SK-N-SH (cell line): ENCODE measurements around the gene MID1. TPM values are rescaled to one million over a fixed set of nuclear protein-coding genes. Genes with fewer than 3 reads are reported as not detected.

ENCODE experiments used
- CTCF ChIA-PET: fragments of 300-600, 350-600 bp; formaldehyde crosslinking; extraction: SDS; loops from one replicate; lab custom pipeline; 2021; lab: Yijun Ruan, JAX
- POLR2A ChIA-PET: fragments of 350-600 bp; sonication (Branson Sonifier 250); formaldehyde crosslinking; extraction: SDS; loops from one replicate; lab custom pipeline; 2020; ENCODE audit warnings: antibody characterized with exemption, inconsistent platforms; lab: Yijun Ruan, JAX
- DNase-seq: peaks from one replicate; pipeline ENCODE4 v3.0.0; 2012
- H2AFZ ChIP-seq: fragments of 200-600 bp; sonication (generic); 2 replicates; pipeline ENCODE4 v1.8.1; 2016; ENCODE audit warnings: antibody characterized with exemption, mild to moderate bottlenecking, low read depth
- H3F3A ChIP-seq: fragments of 200-600 bp; sonication (generic); replicated peaks from 2 replicates; pipeline ENCODE3; 2016; ENCODE audit warnings: antibody characterized with exemption, mild to moderate bottlenecking; ENCODE audit not compliant: insufficient read depth
- H3K27ac ChIP-seq, 2 experiments: fragments of 200-500 bp in 1 of 2; fragments of 200-600 bp in 1 of 2; sonication (Bioruptor generic) in 1 of 2; sonication (generic), shearing (Covaris generic) in 1 of 2; 2 replicates each; pipeline versions ENCODE4 v1.5.1 to v1.6.1; 2014 to 2016; ENCODE audit warnings: low read depth in 2 of 2, inconsistent platforms in 1 of 2, low read length in 1 of 2, mild to moderate bottlenecking in 1 of 2, mixed read lengths in 1 of 2
- H3K27me3 ChIP-seq: fragments of 200-600 bp; sonication (generic), shearing (Covaris generic); 2 replicates; pipeline ENCODE4 v1.6.1; 2016; ENCODE audit warnings: mixed run types; ENCODE audit not compliant: insufficient read depth
- H3K36me3 ChIP-seq, 2 experiments: fragments of 200-500 bp in 1 of 2; fragments of 200-600 bp in 1 of 2; sonication (Bioruptor generic) in 1 of 2; sonication (generic) in 1 of 2; replicated peaks in 1 of 2; 2 replicates each; pipeline versions ENCODE3 to v1.5.1; 2014 to 2016; ENCODE audit warnings: low read length in 1 of 2, mild to moderate bottlenecking in 1 of 2; ENCODE audit not compliant: insufficient read depth in 2 of 2, control insufficient read depth in 1 of 2
- H3K4me1 ChIP-seq, 2 experiments: fragments of 200-500 bp in 1 of 2; fragments of 200-600 bp in 1 of 2; sonication (Bioruptor generic) in 1 of 2; sonication (generic), shearing (Covaris generic) in 1 of 2; 2 replicates each; pipeline versions ENCODE4 v1.5.1 to v1.6.1; 2014 to 2016; ENCODE audit warnings: low read depth in 1 of 2, low read length in 1 of 2, mixed run types in 1 of 2; ENCODE audit not compliant: insufficient read depth in 2 of 2, control insufficient read depth in 1 of 2
- H3K4me2 ChIP-seq: fragments of 200-600 bp; sonication (generic), shearing (Covaris generic); 2 replicates; pipeline ENCODE4 v1.6.1; 2017; ENCODE audit warnings: mixed run types
- H3K4me3 ChIP-seq, 2 experiments: fragments of 200-500 bp in 1 of 2; fragments of 200-600 bp in 1 of 2; sonication (Bioruptor generic) in 1 of 2; sonication (generic), shearing (Covaris generic) in 1 of 2; 2 replicates each; pipeline versions ENCODE4 v1.5.1 to v1.8.1; 2014 to 2016; ENCODE audit warnings: low read depth in 2 of 2, inconsistent platforms in 1 of 2, low read length in 1 of 2, mild to moderate bottlenecking in 1 of 2, mixed read lengths in 1 of 2, moderate library complexity in 1 of 2
- H3K79me2 ChIP-seq: fragments of 200-600 bp; sonication (generic); 2 replicates; pipeline ENCODE4 v1.8.1; 2017; ENCODE audit warnings: mild to moderate bottlenecking; ENCODE audit not compliant: insufficient read depth
- H3K9ac ChIP-seq: fragments of 200-600 bp; sonication (generic); 2 replicates; pipeline ENCODE4 v1.6.1; 2017; ENCODE audit warnings: mixed run types
- H3K9me2 ChIP-seq: fragments of 200-600 bp; sonication (generic); 2 replicates; pipeline ENCODE4 v1.6.1; 2017; ENCODE audit warnings: mixed run types
- H3K9me3 ChIP-seq: fragments of 200-600 bp; sonication (generic); 2 replicates; pipeline ENCODE4 v1.6.1; 2017; ENCODE audit warnings: mixed run types, mild to moderate bottlenecking, moderate library complexity
- H4K20me1 ChIP-seq: fragments of 200-600 bp; sonication (generic); 2 replicates; pipeline ENCODE4 v1.6.1; 2017; ENCODE audit warnings: mild to moderate bottlenecking, mixed run types; ENCODE audit not compliant: insufficient read depth
- FOSL2 ChIP-seq: IDR thresholded peaks from 2 replicates; pipeline ENCODE4 v1.4.0; 2012; ENCODE audit warnings: low read depth, mild to moderate bottlenecking, moderate library complexity, borderline replicate concordance
- FOXM1 ChIP-seq: IDR thresholded peaks from 2 replicates; pipeline ENCODE4 v1.4.0; 2012; ENCODE audit warnings: low read depth, mild to moderate bottlenecking
- POLR2AphosphoS5 ChIP-seq: IDR thresholded peaks from 2 replicates; pipeline ENCODE4 v1.6.1; 2012; ENCODE audit warnings: low read depth, low read length
- SIN3A ChIP-seq: IDR thresholded peaks from 2 replicates; pipeline ENCODE4 v1.6.1; 2012; ENCODE audit warnings: low read depth, mild to moderate bottlenecking, low read length, moderate library complexity, borderline replicate concordance
- SMC3 ChIP-seq: IDR thresholded peaks from 2 replicates; pipeline ENCODE4 v1.6.1; 2012; ENCODE audit warnings: low read depth, low read length, improper control_type of control experiment
- TAF1 ChIP-seq: IDR thresholded peaks from 2 replicates; pipeline ENCODE4 v1.6.1; 2012; ENCODE audit warnings: low read depth, mild to moderate bottlenecking, low read length, moderate library complexity, borderline replicate concordance
- TEAD4 ChIP-seq: IDR thresholded peaks from 2 replicates; pipeline ENCODE4 v1.4.0; 2012; ENCODE audit warnings: mild to moderate bottlenecking, borderline replicate concordance; ENCODE audit not compliant: insufficient read depth
- YY1 ChIP-seq: IDR thresholded peaks from 2 replicates; pipeline ENCODE4 v1.4.0; 2012; ENCODE audit warnings: low read depth, mild to moderate bottlenecking
- WGBS: methylation state at CpG from one replicate; pipeline ENCODE4 v1.1.6; 2017; ENCODE audit warnings: low lambda C conversion rate; 5-methylcytosine and 5-hydroxymethylcytosine counted together
- polyA plus RNA-seq, 3 experiments: library from polyadenylated mRNA; depleted of rRNA; stranded (reverse); fragments of >200 nt; gene quantifications; 2 replicates each; pipeline ENCODE4 v1.2.3, GENCODE V29; 2012
- TF ChIP-seq, protein P1 (sequence below): fragments of 150-350 bp; IDR thresholded peaks from 2 replicates; pipeline ENCODE4 v1.6.1; 2016; ENCODE audit warnings: mild to moderate bottlenecking, low read depth, low read length
- TF ChIP-seq, protein P2 (sequence below): IDR thresholded peaks from 2 replicates; pipeline ENCODE4 v1.4.0; 2012; ENCODE audit warnings: low read depth
- TF ChIP-seq, protein P3 (sequence below): IDR thresholded peaks from 2 replicates; pipeline ENCODE4 v1.6.1; 2012; ENCODE audit warnings: mild to moderate bottlenecking, low read depth, low read length, moderate library complexity
- TF ChIP-seq, protein P4 (sequence below): IDR thresholded peaks from 2 replicates; pipeline ENCODE4; 2012
- TF ChIP-seq, protein P5 (sequence below): IDR thresholded peaks from 2 replicates; pipeline ENCODE4 v1.4.0; 2012; ENCODE audit warnings: low read depth, borderline replicate concordance
- TF ChIP-seq, protein P6 (sequence below): IDR thresholded peaks from 2 replicates; pipeline ENCODE4 v1.4.0; 2012; ENCODE audit warnings: low read depth, borderline replicate concordance

The MID1 gene
- polyA plus RNA-seq, 1 of the 3 experiments (the other 2 are of a cell fraction) = 10.4 TPM

DNA sequence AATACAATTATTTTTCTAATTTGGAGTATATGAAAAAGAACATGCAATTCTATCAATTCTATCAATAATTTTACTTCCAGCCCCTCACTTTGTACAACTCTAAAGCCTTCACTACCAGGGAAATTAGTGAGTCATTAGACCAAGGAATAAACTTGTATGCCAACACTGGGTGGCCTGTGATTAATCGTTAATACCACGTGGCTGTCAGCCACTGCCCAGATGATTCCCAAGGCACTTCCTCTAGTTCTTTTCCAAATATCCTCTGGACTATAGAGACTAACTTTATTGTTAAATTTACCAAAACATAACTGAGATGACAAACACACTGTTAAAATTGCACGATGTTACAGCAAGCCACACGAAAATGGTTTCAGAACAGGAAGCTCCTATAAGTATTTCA lies 45.7 kb downstream of the MID1 start:
- ChIA-PET CTCF (no interaction called here), POLR2A (no interaction called here)
- no peak overlapping the region for H3K4me2 ChIP-seq
- DNase-seq = no peak
- H3K4me1 ChIP-seq = peaks cover 0 to 4% of the 10 kb centered on the region in 2 experiments; a peak in 2 of 4 replicates
- H4K20me1 ChIP-seq = no peaks in the 10 kb centered on the region
- H3K9me2 ChIP-seq = no peaks in the 10 kb centered on the region
- H3K9me3 ChIP-seq = no peaks in the 10 kb centered on the region
- no peak overlapping the region for H3K4me3 ChIP-seq
- H3K27me3 ChIP-seq = no peaks in the 10 kb centered on the region
- H3K36me3 ChIP-seq = no peaks in the 10 kb centered on the region
- 39% methylated on average over 4 of the region's 4 CpGs for WGBS
- H3F3A ChIP-seq = no peaks in the 10 kb centered on the region
- H3K27ac ChIP-seq = no peak overlapping the region
- no peak overlapping the region for H3K9ac ChIP-seq
- H2AFZ ChIP-seq = no peak overlapping the region
- TF ChIP-seq YY1 (no peak), SIN3A (no peak), POLR2AphosphoS5 (no peak), TAF1 (no peak), FOXM1 (no peak), SMC3 (no peak), TEAD4 (no peak), FOSL2 (no peak)
- TF ChIP-seq, protein P1, sequence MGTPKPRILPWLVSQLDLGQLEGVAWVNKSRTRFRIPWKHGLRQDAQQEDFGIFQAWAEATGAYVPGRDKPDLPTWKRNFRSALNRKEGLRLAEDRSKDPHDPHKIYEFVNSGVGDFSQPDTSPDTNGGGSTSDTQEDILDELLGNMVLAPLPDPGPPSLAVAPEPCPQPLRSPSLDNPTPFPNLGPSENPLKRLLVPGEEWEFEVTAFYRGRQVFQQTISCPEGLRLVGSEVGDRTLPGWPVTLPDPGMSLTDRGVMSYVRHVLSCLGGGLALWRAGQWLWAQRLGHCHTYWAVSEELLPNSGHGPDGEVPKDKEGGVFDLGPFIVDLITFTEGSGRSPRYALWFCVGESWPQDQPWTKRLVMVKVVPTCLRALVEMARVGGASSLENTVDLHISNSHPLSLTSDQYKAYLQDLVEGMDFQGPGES = no peak
- TF ChIP-seq, protein P2, sequence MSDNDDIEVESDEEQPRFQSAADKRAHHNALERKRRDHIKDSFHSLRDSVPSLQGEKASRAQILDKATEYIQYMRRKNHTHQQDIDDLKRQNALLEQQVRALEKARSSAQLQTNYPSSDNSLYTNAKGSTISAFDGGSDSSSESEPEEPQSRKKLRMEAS = no peak
- TF ChIP-seq, protein P3, sequence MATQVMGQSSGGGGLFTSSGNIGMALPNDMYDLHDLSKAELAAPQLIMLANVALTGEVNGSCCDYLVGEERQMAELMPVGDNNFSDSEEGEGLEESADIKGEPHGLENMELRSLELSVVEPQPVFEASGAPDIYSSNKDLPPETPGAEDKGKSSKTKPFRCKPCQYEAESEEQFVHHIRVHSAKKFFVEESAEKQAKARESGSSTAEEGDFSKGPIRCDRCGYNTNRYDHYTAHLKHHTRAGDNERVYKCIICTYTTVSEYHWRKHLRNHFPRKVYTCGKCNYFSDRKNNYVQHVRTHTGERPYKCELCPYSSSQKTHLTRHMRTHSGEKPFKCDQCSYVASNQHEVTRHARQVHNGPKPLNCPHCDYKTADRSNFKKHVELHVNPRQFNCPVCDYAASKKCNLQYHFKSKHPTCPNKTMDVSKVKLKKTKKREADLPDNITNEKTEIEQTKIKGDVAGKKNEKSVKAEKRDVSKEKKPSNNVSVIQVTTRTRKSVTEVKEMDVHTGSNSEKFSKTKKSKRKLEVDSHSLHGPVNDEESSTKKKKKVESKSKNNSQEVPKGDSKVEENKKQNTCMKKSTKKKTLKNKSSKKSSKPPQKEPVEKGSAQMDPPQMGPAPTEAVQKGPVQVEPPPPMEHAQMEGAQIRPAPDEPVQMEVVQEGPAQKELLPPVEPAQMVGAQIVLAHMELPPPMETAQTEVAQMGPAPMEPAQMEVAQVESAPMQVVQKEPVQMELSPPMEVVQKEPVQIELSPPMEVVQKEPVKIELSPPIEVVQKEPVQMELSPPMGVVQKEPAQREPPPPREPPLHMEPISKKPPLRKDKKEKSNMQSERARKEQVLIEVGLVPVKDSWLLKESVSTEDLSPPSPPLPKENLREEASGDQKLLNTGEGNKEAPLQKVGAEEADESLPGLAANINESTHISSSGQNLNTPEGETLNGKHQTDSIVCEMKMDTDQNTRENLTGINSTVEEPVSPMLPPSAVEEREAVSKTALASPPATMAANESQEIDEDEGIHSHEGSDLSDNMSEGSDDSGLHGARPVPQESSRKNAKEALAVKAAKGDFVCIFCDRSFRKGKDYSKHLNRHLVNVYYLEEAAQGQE = no peak
- TF ChIP-seq, protein P4, sequence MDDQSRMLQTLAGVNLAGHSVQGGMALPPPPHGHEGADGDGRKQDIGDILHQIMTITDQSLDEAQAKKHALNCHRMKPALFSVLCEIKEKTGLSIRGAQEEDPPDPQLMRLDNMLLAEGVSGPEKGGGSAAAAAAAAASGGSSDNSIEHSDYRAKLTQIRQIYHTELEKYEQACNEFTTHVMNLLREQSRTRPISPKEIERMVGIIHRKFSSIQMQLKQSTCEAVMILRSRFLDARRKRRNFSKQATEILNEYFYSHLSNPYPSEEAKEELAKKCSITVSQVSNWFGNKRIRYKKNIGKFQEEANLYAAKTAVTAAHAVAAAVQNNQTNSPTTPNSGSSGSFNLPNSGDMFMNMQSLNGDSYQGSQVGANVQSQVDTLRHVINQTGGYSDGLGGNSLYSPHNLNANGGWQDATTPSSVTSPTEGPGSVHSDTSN = no peak
- TF ChIP-seq, protein P5, sequence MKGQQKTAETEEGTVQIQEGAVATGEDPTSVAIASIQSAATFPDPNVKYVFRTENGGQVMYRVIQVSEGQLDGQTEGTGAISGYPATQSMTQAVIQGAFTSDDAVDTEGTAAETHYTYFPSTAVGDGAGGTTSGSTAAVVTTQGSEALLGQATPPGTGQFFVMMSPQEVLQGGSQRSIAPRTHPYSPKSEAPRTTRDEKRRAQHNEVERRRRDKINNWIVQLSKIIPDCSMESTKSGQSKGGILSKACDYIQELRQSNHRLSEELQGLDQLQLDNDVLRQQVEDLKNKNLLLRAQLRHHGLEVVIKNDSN = no peak
- TF ChIP-seq, protein P6, sequence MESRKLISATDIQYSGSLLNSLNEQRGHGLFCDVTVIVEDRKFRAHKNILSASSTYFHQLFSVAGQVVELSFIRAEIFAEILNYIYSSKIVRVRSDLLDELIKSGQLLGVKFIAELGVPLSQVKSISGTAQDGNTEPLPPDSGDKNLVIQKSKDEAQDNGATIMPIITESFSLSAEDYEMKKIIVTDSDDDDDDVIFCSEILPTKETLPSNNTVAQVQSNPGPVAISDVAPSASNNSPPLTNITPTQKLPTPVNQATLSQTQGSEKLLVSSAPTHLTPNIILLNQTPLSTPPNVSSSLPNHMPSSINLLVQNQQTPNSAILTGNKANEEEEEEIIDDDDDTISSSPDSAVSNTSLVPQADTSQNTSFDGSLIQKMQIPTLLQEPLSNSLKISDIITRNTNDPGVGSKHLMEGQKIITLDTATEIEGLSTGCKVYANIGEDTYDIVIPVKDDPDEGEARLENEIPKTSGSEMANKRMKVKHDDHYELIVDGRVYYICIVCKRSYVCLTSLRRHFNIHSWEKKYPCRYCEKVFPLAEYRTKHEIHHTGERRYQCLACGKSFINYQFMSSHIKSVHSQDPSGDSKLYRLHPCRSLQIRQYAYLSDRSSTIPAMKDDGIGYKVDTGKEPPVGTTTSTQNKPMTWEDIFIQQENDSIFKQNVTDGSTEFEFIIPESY = no peak
- H3K79me2 ChIP-seq = no peaks in the 10 kb centered on the region; the same call in 1 of the 2 replicates
